Spinal cord (tissue), 10 donors: Measurements from ENCODE around the gene PRELP. TPM values are rescaled to one million over a fixed set of nuclear protein-coding genes. Genes with fewer than 3 reads are reported as not detected.
A peak's percentile ranks its signal among the peaks of the same experiment; 100 is the strongest.

Experiments
- DNase-seq, 6 donors: peaks; one replicate each; pipeline versions ENCODE4 v3.0.0 to v3.0.0-alpha.2; 2013 to 2015; ENCODE audit warnings: low spot score in 6 of 6, low read depth in 4 of 6
- H3K27ac ChIP-seq: one replicate; pipeline ENCODE4 v1.5.1; 2013; ENCODE audit warnings: low read depth, low read length, control low read depth
- H3K27me3 ChIP-seq: one replicate; pipeline ENCODE4 v1.6.1; 2013; ENCODE audit warnings: low read length; ENCODE audit not compliant: control insufficient read depth, insufficient read depth
- H3K36me3 ChIP-seq: one replicate; pipeline ENCODE4 v1.6.1; 2013; ENCODE audit warnings: low read length; ENCODE audit not compliant: control insufficient read depth, insufficient read depth
- H3K4me1 ChIP-seq: one replicate; pipeline ENCODE4 v1.6.1; 2013; ENCODE audit warnings: low read length; ENCODE audit not compliant: control insufficient read depth, insufficient read depth
- H3K4me3 ChIP-seq: one replicate; pipeline ENCODE4 v1.5.1; 2013; ENCODE audit warnings: low read depth, low read length, control low read depth
- H3K9me3 ChIP-seq: one replicate; pipeline ENCODE4 v1.6.1; 2013; ENCODE audit warnings: low read length; ENCODE audit not compliant: control insufficient read depth, insufficient read depth
- WGBS: methylation state at CpG from one replicate; pipeline ENCODE4 v1.1.5; 2013; ENCODE audit warnings: missing lambda C conversion rate; ENCODE audit not compliant: insufficient coverage; 5-methylcytosine and 5-hydroxymethylcytosine counted together
- polyA plus RNA-seq, 2 donors: library from polyadenylated mRNA; unstranded; fragments of 120-200 nt; gene quantifications; one replicate each; pipeline ENCODE4 v1.2.1, GENCODE V29; 2013; ENCODE audit not compliant: insufficient read length in 2 of 2
- total RNA-seq, 2 donors: library from RNA; depleted of rRNA in 1 of 2; stranded (reverse); fragments of 120-200 nt in 1 of 2; fragments of >200 nt in 1 of 2; gene quantifications; one replicate each; pipeline versions ENCODE4 v1.2.3 to v1.2.4, GENCODE V29; 2013 to 2014
- donor health status: healthy.

The PRELP gene
- total and polyA plus RNA-seq, 4 donors = 3.4 to 8.0 (median 4.0) TPM

DNA sequence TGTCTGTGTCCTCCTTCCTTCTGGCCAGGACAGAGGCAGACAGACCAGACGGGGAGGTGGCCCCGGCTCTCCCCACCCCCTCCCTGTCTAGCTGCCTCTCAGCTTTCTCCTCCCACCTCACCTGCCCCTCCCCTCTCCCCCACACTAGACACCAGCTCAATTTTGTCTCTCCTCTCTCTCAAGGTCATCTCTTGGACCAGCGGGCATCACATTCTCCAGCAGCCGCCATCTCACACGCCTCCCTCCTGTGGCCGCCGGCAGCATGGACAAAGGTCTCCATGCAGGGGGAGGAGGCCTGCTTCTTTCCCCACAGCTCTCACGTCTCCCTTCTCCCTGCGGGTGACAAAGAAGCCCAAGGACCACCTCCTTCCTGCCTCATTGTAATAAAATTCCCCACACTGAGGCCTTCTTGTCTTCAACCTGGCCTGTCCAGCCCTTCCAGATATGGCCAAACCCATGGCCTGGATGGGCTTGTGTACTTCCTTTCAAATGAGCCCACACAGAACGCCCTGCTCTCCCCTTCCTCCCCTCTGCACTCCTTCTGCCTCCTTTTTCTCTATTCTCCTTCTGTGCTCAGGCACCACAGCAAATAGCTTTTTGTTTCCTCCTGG, 33.0 kb downstream of the PRELP start:
- H3K9me3 ChIP-seq = no peaks in the 10 kb centered on the region
- H3K27ac ChIP-seq = peak overlapping the region; percentile 34
- 21% methylated on average over 10 of the region's 10 CpGs for WGBS
- peak in 2 of 6 donors; percentile 40 to 66 for DNase-seq
- no peaks in the 10 kb centered on the region for H3K27me3 ChIP-seq
- H3K36me3 ChIP-seq = no peaks in the 10 kb centered on the region
- peaks cover 52% of the 10 kb centered on the region for H3K4me1 ChIP-seq
- no peak overlapping the region for H3K4me3 ChIP-seq

DNA sequence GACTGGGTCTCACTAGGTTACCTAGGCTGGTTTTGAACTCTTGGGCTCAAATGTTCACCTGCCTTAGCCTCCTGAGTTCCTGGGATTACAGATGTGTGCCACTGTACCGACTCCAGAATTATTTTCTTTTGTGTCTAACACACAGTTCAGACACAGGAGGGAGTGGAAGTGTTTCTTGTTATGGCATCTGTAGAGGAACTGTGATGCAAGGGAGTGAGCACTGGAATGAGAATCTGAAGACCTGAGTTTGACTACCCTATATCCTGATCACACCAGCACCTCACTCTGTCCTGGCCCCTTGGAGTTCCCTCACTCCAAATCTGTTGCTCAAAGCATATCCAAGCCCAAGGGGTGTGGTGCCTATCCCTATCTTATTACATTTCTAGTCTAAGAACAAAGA, 33.5 kb downstream of the PRELP start:
- WGBS = no CpG with 5 or more reads among the region's 1 CpG
- H3K36me3 ChIP-seq = no peaks in the 10 kb centered on the region

DNA sequence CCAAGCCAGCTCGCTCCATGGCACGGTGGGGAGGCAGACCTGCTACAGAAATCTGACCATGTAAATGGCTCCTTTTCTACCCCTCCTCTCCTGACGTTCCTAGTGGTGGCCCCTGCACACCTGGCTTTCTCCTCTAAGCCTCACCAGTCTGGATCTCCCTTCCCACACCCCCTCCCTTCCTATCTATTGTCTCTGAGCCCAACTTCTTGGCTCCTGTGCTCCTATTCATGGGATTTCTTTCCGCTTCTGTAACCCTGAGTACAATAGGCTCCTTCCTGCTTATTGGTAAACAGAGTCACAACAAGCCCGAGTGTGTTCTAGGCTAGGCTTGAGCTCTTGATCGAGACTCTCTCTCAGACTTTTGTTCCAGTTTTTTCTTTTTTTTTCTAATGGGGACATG, 35.9 kb downstream of the PRELP start:
- WGBS = 53% methylated on average over 5 of the region's 6 CpGs
- H3K27ac ChIP-seq = no peak overlapping the region
- no peaks in the 10 kb centered on the region for H3K9me3 ChIP-seq

More for the DNA sequence above, 33.5 kb downstream of the PRELP start:
- Histone ChIP-seq H3K27ac (peak overlapping the region; percentile 34), H3K4me1 (peaks cover 58% of the 10 kb centered on the region), H3K4me3 (no peak overlapping the region), H3K9me3 (no peaks in the 10 kb centered on the region), H3K27me3 (no peaks in the 10 kb centered on the region)
- no peak for DNase-seq

DNA sequence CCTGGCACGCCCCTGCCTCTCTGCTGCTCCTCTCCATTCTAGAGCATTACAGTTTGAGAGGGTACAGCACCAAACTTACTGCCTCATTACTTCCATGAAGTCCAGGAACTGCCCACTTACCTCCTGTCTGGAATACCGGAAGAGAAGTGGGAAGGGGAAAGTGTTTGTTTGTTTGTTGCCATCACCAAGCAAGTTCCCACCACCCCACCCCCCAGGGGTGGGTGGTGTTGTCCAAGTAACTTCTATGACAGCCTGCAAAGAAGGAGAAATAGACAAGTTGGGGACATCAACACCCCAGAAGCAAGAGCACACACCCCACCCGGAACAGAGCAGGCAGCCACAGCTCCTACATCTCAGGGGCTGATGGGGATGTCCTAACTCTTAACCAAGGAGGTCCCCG, 36.3 kb downstream of the PRELP start:
- no peaks in the 10 kb centered on the region for H3K36me3 ChIP-seq
- DNase-seq = no peak
- no peaks in the 10 kb centered on the region for H3K27me3 ChIP-seq
- H3K4me3 ChIP-seq = no peak overlapping the region
- H3K27ac ChIP-seq = no peak overlapping the region
- H3K9me3 ChIP-seq = no peaks in the 10 kb centered on the region
- peaks cover 68% of the 10 kb centered on the region for H3K4me1 ChIP-seq
- WGBS = 100% methylated on average over 1 of the region's 4 CpGs

More for the DNA sequence above, 35.9 kb downstream of the PRELP start:
- no peak for DNase-seq
- no peaks in the 10 kb centered on the region for H3K36me3 ChIP-seq
- H3K4me3 ChIP-seq = no peak overlapping the region
- no peaks in the 10 kb centered on the region for H3K27me3 ChIP-seq
- H3K4me1 ChIP-seq = peaks cover 68% of the 10 kb centered on the region

DNA sequence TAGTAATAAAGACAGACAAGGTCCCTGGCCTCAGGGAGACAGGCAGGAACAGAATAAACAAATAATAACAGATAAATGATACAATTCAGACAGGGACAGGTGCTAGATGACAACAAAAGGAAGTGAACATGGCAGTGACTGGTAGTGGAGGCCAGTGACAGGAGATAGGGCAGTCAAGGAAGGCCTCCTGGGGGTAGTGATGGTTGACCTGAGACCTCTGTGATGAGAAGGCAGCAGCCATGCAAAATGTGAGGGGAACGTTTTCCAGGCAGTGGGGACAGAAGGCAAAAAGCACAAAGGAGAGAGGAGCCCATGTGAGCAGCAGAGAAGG, 36.9 kb downstream of the PRELP start:
- Histone ChIP-seq H3K4me1 (peaks cover 68% of the 10 kb centered on the region), H3K4me3 (no peak overlapping the region), H3K27me3 (no peaks in the 10 kb centered on the region), H3K9me3 (no peaks in the 10 kb centered on the region), H3K36me3 (no peaks in the 10 kb centered on the region), H3K27ac (no peak overlapping the region)
- 56% methylated on average over 1 of the region's 1 CpG for WGBS
- DNase-seq = no peak

DNA sequence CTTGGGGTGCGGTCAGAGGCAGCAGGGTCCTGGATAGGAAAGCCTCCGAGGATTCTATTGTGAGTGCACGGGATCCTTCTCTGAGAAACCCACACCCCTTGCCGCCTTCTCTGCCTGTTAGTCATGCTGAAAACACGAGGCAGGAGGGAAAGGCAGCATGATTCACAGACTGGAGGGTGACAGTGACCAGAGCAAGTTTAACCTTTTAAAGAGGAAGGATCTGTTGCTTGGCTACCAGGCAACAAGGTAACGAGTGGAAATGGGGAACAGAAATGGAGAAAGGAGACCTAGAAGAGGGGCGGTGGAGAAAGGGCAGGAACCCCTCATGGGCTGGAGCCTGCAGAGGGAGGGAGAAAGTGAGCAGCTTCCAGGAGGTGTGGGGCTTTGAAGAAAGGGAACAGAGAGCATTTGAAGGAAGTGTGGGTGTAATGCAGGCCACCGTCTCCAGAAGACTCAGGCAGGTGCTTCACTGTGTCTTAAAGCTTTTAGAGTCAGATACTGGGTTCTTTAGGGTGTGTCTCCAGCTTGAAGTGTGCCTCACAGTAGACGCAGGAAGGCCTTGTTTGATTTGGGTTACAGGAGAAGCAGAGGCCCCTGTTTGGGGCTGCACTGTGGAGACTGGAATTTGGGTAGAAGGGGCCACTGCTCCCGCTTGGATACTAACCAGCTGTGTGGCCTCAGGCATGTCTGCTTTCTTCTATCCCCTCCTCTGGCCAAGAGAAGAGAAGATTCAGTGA, 37.4 kb downstream of the PRELP start:
- H3K36me3 ChIP-seq = no peaks in the 10 kb centered on the region
- H3K4me3 ChIP-seq = no peak overlapping the region
- no peaks in the 10 kb centered on the region for H3K27me3 ChIP-seq
- WGBS = 56% methylated on average over 8 of the region's 10 CpGs
- H3K4me1 ChIP-seq = peaks cover 66% of the 10 kb centered on the region
- no peaks in the 10 kb centered on the region for H3K9me3 ChIP-seq
- H3K27ac ChIP-seq = no peak overlapping the region
- no peak for DNase-seq

DNA sequence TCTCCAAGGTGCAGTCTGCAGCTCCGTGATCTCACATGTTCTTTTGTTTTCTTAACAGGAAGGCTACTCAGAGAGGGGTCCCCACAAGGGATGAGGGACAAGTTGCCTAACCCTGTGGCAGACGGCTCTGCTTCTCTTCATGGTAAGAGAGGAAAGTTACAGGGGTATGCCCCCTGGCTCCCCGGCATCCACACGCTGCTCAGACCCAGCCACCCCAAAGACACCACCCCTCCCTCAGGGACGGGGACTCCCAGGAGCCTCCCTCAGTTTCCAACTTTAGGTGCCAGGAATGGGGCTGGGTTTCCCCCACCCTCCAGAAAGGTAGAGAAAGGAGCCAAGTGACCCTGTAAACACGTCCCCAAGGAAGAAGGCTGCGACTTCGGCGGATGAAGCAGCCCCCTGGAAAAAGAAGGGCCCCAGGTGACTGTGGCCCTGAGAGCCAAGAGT, 38.0 kb downstream of the PRELP start:
- 14% methylated on average over 5 of the region's 9 CpGs for WGBS
- Histone ChIP-seq H3K4me3 (no peak overlapping the region), H3K27ac (peak overlapping the region; percentile 27), H3K27me3 (no peaks in the 10 kb centered on the region), H3K36me3 (no peaks in the 10 kb centered on the region), H3K4me1 (peaks cover 60% of the 10 kb centered on the region), H3K9me3 (no peaks in the 10 kb centered on the region)
- DNase-seq = no peak

DNA sequence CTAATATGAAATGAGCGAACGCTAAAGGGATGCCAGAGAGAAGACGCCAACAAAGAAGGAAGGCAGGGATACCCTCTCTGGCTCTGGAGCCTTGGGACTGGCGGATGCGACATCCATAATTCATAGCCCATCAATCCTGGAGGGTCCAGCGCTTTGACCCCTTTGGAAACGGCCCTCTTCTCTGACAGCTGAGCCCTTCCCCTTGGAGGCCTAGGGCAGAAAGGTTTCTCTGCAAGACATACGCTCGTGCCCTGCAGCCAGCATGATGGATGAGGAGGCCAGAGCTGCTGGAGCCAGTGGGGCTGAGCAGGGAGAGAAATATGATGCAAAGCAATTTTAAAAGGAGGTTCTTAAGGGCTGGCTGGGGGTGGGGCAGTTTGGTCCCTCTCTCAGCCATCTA, 40.6 kb downstream of the PRELP start:
- peak in 1 of 6 donors; percentile 49 for DNase-seq
- H3K27ac ChIP-seq = no peak overlapping the region
- no peaks in the 10 kb centered on the region for H3K36me3 ChIP-seq
- peaks cover 73% of the 10 kb centered on the region for H3K4me1 ChIP-seq
- H3K4me3 ChIP-seq = no peak overlapping the region
- H3K27me3 ChIP-seq = peaks cover 2% of the 10 kb centered on the region
- WGBS = 67% methylated on average over 9 of the region's 9 CpGs
- no peaks in the 10 kb centered on the region for H3K9me3 ChIP-seq

DNA sequence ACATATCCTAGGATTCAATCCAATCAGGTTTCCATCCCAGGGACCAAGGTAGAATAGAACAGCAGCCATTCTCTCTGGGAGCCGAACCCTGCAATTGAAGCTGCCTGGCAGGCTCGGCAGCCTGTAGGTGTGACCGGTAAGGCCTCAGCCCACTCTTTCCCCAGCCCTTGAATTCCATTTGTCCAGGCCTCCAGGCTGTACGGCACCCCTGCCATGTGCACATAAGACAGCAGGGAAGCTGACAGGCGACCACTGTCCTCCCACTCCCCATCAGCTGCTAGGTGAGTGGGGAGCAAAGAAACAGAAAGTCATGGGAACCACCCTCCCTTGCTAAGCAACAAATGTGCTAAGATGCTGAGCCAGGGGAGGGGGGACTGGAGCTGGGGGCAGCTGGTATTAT, 41.3 kb downstream of the PRELP start:
- 0% methylated on average over 1 of the region's 5 CpGs for WGBS
- H3K4me3 ChIP-seq = no peak overlapping the region
- no peak for DNase-seq
- peaks cover 2% of the 10 kb centered on the region for H3K27me3 ChIP-seq
- H3K9me3 ChIP-seq = no peaks in the 10 kb centered on the region
- no peak overlapping the region for H3K27ac ChIP-seq
- H3K36me3 ChIP-seq = no peaks in the 10 kb centered on the region
- H3K4me1 ChIP-seq = peaks cover 77% of the 10 kb centered on the region
